Endothelial cell of umbilical vein (primary cell): Measurements from ENCODE around the gene FZD7. TPM values are rescaled to one million over a fixed set of nuclear protein-coding genes. Genes with fewer than 3 reads are reported as not detected.

ENCODE experiments used
- BruUV-seq: library from RNA; stranded (reverse); fragments of 400-500 nt; replicated peaks from 2 replicates; lab custom pipeline; 2021; lab: Mats Ljungman, UMichigan
- CTCF ChIA-PET: fragments of 300-600, 350-600 bp; sonication (Branson Sonifier 250); formaldehyde crosslinking; loops from one replicate; lab custom pipeline; 2021; ENCODE audit warnings: antibody characterized with exemption, inconsistent platforms; lab: Charles Lee
- POLR2A ChIA-PET: fragments of 300-600, 350-600 bp; sonication (Branson Sonifier 250); formaldehyde crosslinking; loops from one replicate; lab custom pipeline; 2021; ENCODE audit warnings: antibody characterized with exemption, inconsistent platforms; lab: Charles Lee
- DNase-seq: peaks from one replicate; pipeline ENCODE4 v3.0.0-alpha.2; 2011; ENCODE audit warnings: low read depth, low spot score
- FAIRE-seq: peaks from 2 replicates; lab custom pipeline; 2011; peaks lifted over from hg19 to GRCh38; lab: Jason Lieb, UNC
- H2AFZ ChIP-seq: 2 replicates; pipeline ENCODE4 v1.6.0; 2012; ENCODE audit warnings: low read depth, low read length, control low read depth, inconsistent platforms
- H3K27ac ChIP-seq: 2 replicates; pipeline ENCODE4 v1.5.1; 2011; ENCODE audit warnings: low read depth, mild to moderate bottlenecking, control low read depth, low read length, moderate library complexity; ENCODE audit not compliant: insufficient read depth
- H3K27me3 ChIP-seq, 2 experiments: 2 replicates each; pipeline versions ENCODE4 v1.6.0 to v1.6.1; 2011; ENCODE audit warnings: low read length in 2 of 2, mixed read lengths in 1 of 2; ENCODE audit not compliant: control insufficient read depth in 2 of 2, insufficient read depth in 2 of 2
- H3K36me3 ChIP-seq, 2 experiments: 2 replicates in 1 of 2; 3 replicates in 1 of 2; pipeline ENCODE4 v1.5.1; 2011; ENCODE audit warnings: low read length in 2 of 2, mild to moderate bottlenecking in 1 of 2, moderate library complexity in 1 of 2; ENCODE audit not compliant: control insufficient read depth in 2 of 2, insufficient read depth in 2 of 2; ENCODE audit errors: extremely low read depth in 1 of 2
- H3K4me1 ChIP-seq: 3 replicates; pipeline ENCODE4 v1.5.1; 2011; ENCODE audit warnings: mild to moderate bottlenecking, low read length; ENCODE audit not compliant: control insufficient read depth, insufficient read depth; ENCODE audit errors: extremely low read depth
- H3K4me2 ChIP-seq: 2 replicates; pipeline ENCODE4 v1.6.1; 2011; ENCODE audit warnings: low read length, control low read depth, mixed read lengths; ENCODE audit not compliant: insufficient read depth
- H3K4me3 ChIP-seq, 3 experiments: fragments of 200-600 bp in 1 of 3; sonication (generic), shearing (Covaris generic) in 1 of 3; replicated peaks in 1 of 3; 2 replicates each; pipeline ENCODE4 v1.5.1; 2011 to 2016; ENCODE audit warnings: control low read depth in 3 of 3, low read length in 3 of 3, mild to moderate bottlenecking in 2 of 3, inconsistent platforms in 1 of 3, low read depth in 1 of 3, moderate library complexity in 1 of 3; ENCODE audit not compliant: insufficient read depth in 1 of 3
- H3K79me2 ChIP-seq: 2 replicates; pipeline ENCODE4 v1.6.0; 2012; ENCODE audit warnings: low read length, inconsistent platforms; ENCODE audit not compliant: control insufficient read depth, insufficient read depth
- H3K9ac ChIP-seq: replicated peaks from 2 replicates; pipeline ENCODE3; 2011; ENCODE audit warnings: low read length, control low read depth; ENCODE audit not compliant: insufficient read depth; ENCODE audit errors: extremely low read depth
- H3K9me1 ChIP-seq: replicated peaks from 3 replicates; pipeline ENCODE4 v1.6.0; 2011; ENCODE audit warnings: mild to moderate bottlenecking, low read length; ENCODE audit not compliant: control insufficient read depth, insufficient read depth; ENCODE audit errors: extremely low read depth
- H3K9me3 ChIP-seq: replicated peaks from 2 replicates; pipeline ENCODE4 v1.5.1; 2012; ENCODE audit warnings: low read length, inconsistent platforms; ENCODE audit not compliant: control insufficient read depth, insufficient read depth
- H4K20me1 ChIP-seq: replicated peaks from 2 replicates; pipeline ENCODE3; 2011; ENCODE audit warnings: mild to moderate bottlenecking, low read length; ENCODE audit not compliant: control insufficient read depth, insufficient read depth; ENCODE audit errors: extremely low read depth
- CTCF ChIP-seq, 2 donors: IDR thresholded peaks; 1 replicate in 1 of 2; 2 replicates in 1 of 2; pipeline ENCODE4 v1.5.1; 2011; ENCODE audit warnings: low read length in 2 of 2, mild to moderate bottlenecking in 2 of 2, moderate library complexity in 2 of 2, control low read depth in 1 of 2, inconsistent platforms in 1 of 2, low read depth in 1 of 2; ENCODE audit not compliant: insufficient read depth in 1 of 2; ENCODE audit errors: extremely low read depth in 1 of 2
- EZH2 ChIP-seq: IDR thresholded peaks from 2 replicates; pipeline ENCODE4 v1.6.1; 2012; ENCODE audit warnings: borderline replicate concordance, low read depth, mild to moderate bottlenecking, moderate library complexity, low read length, inconsistent platforms; ENCODE audit not compliant: severe bottlenecking
- FOS ChIP-seq: IDR thresholded peaks from 2 replicates; pipeline ENCODE4 v1.6.1; 2011; ENCODE audit warnings: mild to moderate bottlenecking, low read length, moderate library complexity, borderline replicate concordance; ENCODE audit not compliant: insufficient read depth
- GATA2 ChIP-seq: IDR thresholded peaks from 2 replicates; pipeline ENCODE4 v1.7.0; 2011; ENCODE audit warnings: low read depth, mild to moderate bottlenecking, moderate library complexity, mixed read lengths, low read length; ENCODE audit not compliant: insufficient read length, insufficient read depth
- JUN ChIP-seq: IDR thresholded peaks from 2 replicates; pipeline ENCODE4 v1.6.1; 2011; ENCODE audit warnings: borderline replicate concordance, low read depth; ENCODE audit not compliant: insufficient read length, insufficient read depth
- MAX ChIP-seq: IDR thresholded peaks from 2 replicates; pipeline ENCODE4 v1.6.1; 2011; ENCODE audit not compliant: insufficient read depth, insufficient read length
- MYC ChIP-seq: IDR thresholded peaks from one replicate; pipeline ENCODE4 v1.6.1; 2011; ENCODE audit warnings: mild to moderate bottlenecking, low read depth, low read length
- POLR2A ChIP-seq: IDR thresholded peaks from 2 replicates; pipeline ENCODE4 v1.6.1; 2012; ENCODE audit warnings: low read depth, mild to moderate bottlenecking, control low read depth, low read length
- POLR2AphosphoS5 ChIP-seq: IDR thresholded peaks from 2 replicates; pipeline ENCODE4 v1.6.1; 2012; ENCODE audit warnings: low read depth, mild to moderate bottlenecking, control low read depth, low read length, moderate library complexity; ENCODE audit not compliant: insufficient read depth
- dilution Hi-C: fragments of 300-500 bp; cut with MboI; formaldehyde crosslinking; loops from one replicate; pipeline ENCODE4 v1.15.0; 2019; ENCODE audit warnings: low sequenced_read_pairs; ENCODE audit not compliant: extremely low pct_ligation_motif_present
- intact Hi-C: fragments of 100-400 bp; cut with micrococcal nuclease; formaldehyde crosslinking; loops from one replicate; pipeline ENCODE4 v1.10.0; 2022
- polyA plus RNA-seq, 4 experiments: library from polyadenylated mRNA; depleted of rRNA in 3 of 4; stranded (reverse) in 3 of 4; unstranded in 1 of 4; fragments of >200 nt; gene quantifications; 2 replicates each; pipeline versions ENCODE4 v1.2.1 to v1.2.3, GENCODE V29; 2011 to 2012; ENCODE audit warnings: missing spikeins in 1 of 4
- total RNA-seq: library from RNA; stranded (reverse); gene quantifications from 2 replicates; pipeline ENCODE4 v1.2.3, GENCODE V29; 2021

Gene FZD7
- total and polyA plus RNA-seq, 2 donors (not counting 3 experiments of a cell fraction or from before 2014, with no cell fraction given): 0.15 to 0.29 TPM

GRCh38 chr2:202079310-202079709, 45.7 kb downstream of the FZD7 start:
- H3K4me3 ChIP-seq: no peak overlapping the region
- no peaks in the 10 kb centered on the region for H3K79me2 ChIP-seq
- no peaks in the 10 kb centered on the region for H3K9me1 ChIP-seq
- no peak overlapping the region for H3K9ac ChIP-seq
- dilution Hi-C loops (no loop called here), intact Hi-C loops (no loop called here)
- TF ChIP-seq MAX: no peak
- no peak for TF ChIP-seq POLR2AphosphoS5
- TF ChIP-seq MYC: no peak
- no peak for TF ChIP-seq FOS
- no peak for TF ChIP-seq GATA2
- no peak for TF ChIP-seq POLR2A
- TF ChIP-seq CTCF (IDR thresholded peaks at IDR 0.05; ENCODE audit: extremely low read depth in 1 of 2, insufficient read depth in 1 of 2, low read depth in 1 of 2, low read length in 2 of 2): no peak
- no peak for TF ChIP-seq EZH2
- no peak for TF ChIP-seq JUN
- BruUV-seq: no TSS peak
- H3K9me3 ChIP-seq: no peaks in the 10 kb centered on the region
- H3K4me2 ChIP-seq: no peak overlapping the region
- H3K27me3 ChIP-seq: peaks cover 8 to 9% of the 10 kb centered on the region in 2 experiments
- FAIRE-seq: no peak
- no peak overlapping the region for H2AFZ ChIP-seq
- H4K20me1 ChIP-seq: no peaks in the 10 kb centered on the region
- no peak for DNase-seq
- ChIA-PET CTCF (interaction anchor here (1.7 kb wide), 1 partner anchor 219 kb away, joined by 3 read pairs; no protein-coding TSS in a partner anchor), POLR2A (no interaction called here)
- no peaks in the 10 kb centered on the region for H3K4me1 ChIP-seq
- H3K36me3 ChIP-seq: no peaks in the 10 kb centered on the region
- H3K27ac ChIP-seq: no peak overlapping the region
